ENCODE results near the gene SLC4A11.
"Not testable (repeated sequence)": the region's sequence is repeated elsewhere in the genome, so short reads cannot be mapped to it uniquely, and the experiment has no call there.

SLC4A11 gene

GRCh38 chr20:3199976-3200755, 38.8 kb downstream of the SLC4A11 start:
- no peak for DNase-seq

DNA sequence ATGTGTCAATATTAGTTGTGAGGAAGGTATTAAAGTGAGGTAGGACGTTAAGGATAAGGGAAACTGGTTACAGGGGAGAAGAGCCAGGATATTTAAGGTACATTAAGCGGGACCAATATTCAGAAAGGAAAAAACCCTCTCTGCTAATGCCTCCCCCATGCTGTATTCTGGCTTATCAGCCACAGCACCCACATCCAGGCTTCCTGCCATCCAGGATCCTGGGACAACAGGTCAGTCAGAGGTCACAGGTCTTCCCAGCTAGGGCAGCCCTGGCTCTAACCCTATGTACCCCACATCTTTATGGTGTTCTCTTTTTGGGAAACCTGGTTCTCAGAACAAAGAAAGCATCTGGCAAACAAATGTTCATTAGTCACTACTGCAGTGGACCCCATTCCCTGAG, 39.8 kb downstream of the SLC4A11 start:
- DNase-seq, result no peak

DNA sequence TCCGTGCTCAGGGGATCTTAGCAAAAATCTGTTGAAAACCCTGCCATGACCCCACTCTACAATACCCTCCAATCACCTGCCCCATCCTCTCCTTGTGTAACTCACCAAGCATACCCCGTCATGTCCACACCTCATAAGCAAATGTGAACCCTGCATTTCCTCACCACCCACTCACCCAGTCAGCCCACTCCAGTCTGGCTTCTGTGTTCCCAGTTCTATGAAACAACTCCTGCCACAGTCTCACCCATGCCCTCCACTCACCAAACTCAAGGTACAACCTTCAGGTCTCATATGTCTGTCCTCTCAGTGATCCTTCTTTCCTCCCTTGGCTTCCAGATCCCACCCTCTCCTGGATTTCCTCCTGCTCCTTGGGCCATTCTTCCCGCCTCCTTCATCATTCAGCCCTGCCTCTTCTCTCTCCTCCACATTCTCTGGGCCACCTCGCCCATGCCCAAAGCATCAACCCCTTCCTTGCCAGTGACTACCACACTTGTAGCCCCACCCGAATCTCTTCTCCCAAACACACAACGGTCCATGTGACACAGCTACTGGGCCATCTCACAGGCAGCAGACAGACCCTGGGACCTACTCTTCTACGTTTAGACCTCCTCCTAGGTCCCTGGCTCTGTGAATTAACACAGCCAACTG, 43.3 kb downstream of the SLC4A11 start:
- no peak for DNase-seq

DNA sequence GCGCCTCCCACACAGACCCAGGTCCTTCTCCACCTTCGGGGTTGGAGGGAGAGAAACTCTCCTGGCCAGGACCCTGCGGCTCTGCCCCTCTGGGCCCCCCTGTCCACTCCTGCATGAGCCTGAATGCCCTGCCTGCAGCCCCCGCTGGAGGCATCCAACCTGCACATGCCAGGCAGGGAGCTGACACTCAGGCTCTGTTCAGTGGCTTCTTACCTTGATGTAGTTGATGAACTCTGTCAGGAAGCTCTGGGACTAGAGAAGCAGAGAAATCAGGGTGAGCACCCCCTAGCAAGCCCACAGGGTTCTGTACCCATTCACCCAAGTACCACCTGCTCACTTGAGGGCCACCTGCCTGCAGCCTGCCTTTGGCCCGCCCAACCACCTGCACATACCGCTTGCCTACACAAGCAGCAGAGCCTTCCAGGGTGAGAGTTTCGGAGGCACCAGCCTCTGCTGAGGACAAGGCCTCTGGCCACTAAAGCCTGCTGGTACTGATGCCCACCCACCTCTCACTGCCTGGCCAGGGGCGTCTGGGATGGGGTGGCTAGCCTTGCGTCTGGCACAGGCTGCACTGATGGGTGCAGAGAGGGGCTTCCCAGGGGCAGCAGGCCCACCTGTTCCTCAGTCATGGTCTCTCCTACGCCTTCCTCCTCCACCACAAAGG, 44.2 kb downstream of the SLC4A11 start:
- DNase-seq, result peak in 1 of 2 experiments; percentile 15

- DNase-seq, result no peak
Observed at GRCh38 chr20:3193806-3194616, 45.0 kb downstream of the SLC4A11 start.

DNA sequence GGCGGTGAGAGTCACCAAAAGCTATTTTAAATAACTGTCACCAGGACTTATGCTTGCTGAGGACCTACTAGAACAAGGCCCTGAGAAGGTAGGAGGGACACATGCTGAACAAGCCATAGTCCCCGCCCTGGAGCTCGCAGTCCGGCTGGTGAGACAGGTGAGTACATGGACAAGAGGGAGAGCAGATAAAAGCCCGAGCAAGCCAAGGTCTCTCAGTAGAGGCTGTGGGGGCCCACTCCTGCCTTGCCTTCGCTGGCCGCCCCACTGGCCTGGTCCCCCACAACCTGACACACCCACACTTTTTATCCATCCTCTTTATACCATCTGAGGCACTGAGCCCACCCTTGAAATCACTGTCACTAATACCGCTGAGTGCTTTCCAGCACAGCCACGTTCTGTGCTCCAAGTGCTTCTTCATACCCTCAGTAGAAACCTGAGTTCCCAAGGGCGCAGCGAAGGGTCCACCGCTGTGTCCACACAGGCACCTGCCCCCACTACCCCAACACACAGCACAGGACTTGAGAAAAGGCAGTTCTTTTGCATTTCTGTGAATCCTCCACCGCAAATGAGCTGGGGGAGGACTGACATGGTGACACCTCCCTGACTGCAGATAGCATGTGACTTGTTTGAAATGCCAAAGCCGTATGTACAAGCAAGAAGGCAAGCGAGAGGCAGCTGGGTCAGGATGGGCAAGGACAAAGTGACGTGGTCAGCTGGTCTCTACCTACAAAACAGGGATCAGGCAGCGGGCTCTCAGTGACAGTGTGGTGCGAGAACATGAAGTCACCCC, 46.6 kb downstream of the SLC4A11 start:
- no peak for DNase-seq

DNA sequence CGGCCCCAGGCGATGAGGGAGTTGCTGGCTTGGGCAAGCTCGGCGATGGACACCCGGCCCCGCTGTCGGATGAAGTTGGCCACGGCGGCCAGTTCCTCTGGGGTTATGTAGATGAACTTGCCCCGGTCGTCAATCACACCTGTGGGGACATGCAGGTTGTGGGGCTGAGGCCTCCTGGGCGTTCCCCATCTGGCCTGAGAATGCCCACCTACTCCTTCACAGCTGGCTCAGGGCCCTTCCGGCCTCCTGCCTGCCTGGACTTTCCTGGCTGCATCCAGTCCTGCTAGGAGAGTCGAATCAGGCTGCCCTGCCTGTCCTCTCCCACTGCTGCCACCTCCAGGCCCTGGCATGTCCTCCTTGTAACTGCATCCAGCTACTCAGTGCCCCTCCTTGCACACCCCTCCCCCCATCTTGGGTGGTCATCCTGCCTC, 48.3 kb downstream of the SLC4A11 start:
- DNase-seq, result no peak

GRCh38 chr20:3189561-3190131, 49.3 kb downstream of the SLC4A11 start:
- peak in 1 of 2 experiments; percentile 22 for DNase-seq

DNA sequence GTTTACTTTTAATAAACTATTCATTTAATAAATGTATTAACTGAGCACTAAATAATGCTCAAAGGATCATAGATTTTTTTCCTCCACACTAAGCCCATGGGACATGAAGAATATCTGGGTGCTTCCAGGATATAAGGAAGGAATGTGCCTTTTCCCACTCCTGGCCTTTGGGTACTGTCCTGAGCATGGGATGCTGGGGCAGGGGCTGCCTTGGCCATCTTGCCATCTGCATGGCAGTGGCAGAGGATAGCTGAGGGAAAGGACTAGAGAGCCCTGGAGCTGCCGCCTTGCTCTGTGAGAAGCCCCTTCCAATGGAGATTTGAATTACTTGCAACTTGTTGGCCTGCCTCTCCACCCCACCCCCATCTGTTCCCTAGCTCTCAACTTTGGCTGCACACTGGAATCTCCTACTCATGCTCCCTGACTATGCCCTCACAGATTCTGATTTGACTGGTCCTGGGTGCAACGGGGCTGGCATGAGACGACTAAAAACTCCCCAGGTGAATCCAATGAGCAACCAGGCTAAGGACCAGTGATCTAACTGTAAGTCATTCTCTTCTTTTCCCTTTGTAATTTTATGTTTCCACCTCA, 50.1 kb downstream of the SLC4A11 start:
- DNase-seq, result no peak

GRCh38 chr20:3187861-3188260, 51.1 kb downstream of the SLC4A11 start:
- not testable (repeated sequence) for DNase-seq

DNA sequence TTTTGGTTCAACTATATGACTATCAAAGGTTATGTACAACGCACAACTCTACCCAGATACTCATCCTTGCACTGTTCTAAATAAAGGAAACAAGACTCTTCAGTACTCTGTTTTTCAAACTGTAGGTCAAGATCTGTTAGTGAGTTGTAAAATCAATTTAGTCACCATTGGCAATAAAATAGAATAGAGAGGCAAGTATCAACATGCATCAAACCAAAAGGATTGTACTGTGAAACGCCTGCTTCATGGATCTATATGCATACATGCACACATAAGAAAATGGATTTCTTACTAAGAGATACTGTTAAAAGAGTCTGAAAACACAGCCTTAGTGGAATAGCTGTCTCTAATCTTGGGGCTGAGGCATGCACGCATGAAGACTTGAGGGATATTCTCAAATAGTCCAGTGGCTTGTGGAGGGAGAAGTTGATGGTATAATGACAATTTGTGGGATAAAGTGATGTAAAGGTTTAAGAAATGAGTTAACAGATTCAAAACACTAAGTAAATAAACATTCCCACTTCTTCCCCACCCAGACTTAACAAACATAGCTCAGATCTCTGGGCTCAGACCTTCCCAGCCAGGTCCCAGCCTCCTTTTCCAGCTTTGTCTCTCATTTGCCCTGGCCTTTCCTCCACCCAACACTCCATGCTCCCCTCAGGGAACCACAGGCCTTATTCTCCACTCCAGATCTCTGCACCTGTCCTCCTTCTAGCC, 54.9 kb downstream of the SLC4A11 start:
- peak in 1 of 2 experiments; percentile 52 for DNase-seq

DNA sequence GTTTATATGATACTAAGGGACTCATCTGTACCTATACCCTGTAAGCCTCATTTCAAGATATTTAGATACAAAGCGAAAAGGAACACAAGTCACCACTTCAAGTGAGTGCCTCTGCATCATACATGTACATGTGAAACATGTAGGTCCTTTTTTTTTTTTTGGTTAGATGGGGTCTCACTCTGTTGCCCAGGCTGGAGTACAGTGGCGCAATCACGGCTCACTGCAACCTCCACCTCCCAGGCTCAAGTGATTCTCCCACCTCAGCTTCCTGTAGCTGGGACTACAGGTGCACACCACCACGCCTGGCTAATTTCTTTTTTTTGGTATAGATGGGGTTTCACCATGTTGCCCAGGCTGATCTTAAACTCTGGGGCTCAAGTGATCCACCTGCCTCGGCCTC, 56.6 kb downstream of the SLC4A11 start:
- not testable (repeated sequence) for DNase-seq

- no peak for DNase-seq
Observed at GRCh38 chr20:3181270-3181669, 57.7 kb downstream of the SLC4A11 start.

DNA sequence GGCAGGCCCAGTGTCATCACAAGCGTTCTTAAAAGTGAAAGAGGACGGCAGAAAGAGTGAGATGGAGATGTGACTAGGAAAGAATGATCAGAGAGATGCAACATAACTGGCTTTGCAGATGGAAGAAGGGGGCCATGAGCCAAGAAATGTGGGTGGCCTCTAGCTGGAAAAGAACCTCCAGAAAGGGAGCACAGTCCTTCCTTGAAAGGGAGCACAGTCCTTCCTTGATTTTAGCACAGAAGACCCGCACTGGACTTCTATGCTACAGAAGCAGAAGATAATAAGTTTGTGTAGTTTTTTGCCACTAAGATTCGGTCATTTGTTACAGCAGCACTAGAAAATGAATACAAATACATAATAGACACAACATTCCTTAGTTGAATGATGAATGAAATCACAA, 58.7 kb downstream of the SLC4A11 start:
- no peak for DNase-seq

DNA sequence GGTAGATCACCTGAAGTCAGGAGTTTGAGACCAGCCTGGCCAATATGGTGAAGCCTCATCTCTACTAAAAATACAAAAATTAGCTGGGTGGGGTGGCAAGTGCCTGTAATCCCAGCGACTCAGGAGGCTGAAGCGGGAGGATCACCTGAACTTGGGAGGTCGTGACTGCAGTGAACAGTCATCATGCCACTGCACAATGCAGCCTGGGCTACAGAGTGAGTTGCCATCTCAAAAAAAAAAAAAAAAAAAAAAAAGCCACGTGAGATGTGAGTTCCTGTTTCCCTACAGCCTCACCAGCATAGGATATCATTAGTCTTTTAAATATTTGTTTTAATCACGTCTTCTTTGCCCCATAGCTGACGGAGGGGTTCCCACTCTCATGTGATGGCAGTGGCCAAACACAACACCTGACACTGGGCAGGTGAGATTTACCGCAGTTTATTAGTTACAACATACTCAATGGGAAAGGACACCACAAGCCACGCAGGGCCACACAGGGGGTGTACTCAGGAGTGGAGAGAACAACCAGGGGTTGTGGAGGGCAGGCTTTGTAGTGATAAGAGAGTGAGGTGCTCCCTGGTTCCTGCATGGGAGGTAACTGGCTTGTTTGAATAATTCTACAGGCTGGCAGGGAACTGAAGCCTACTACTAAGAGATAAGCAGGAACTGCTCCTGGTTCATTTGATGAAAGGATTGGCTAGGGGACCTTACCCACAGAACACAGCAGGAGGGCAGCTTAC, 61.1 kb downstream of the SLC4A11 start:
- no peak for DNase-seq
